Right lobe of liver (tissue), 4 donors: ENCODE data around the gene EZH1.

Experiments used
- POLR2A ChIP-seq: fragments of 450-650 bp; IDR thresholded peaks from one replicate; pipeline ENCODE4 v1.6.1; 2017; ENCODE audit warnings: antibody characterized with exemption, mild to moderate bottlenecking
- TF ChIP-seq, protein P1 (sequence below), 4 donors: fragments of 200-600 bp in 3 of 4; fragments of 450-650 bp in 1 of 4; IDR thresholded peaks; one replicate each; pipeline versions ENCODE4 v1.5.1 to v1.8.0; 2016 to 2022; ENCODE audit warnings: antibody characterized with exemption in 4 of 4, mild to moderate bottlenecking in 2 of 4
- donor health status: DM: no; HTN: no; CAD: no.
- donor health status: DM: no; HTN: no; CAD: no.
- donor health status: DM: no; HTN: yes; CAD: no.

DNA sequence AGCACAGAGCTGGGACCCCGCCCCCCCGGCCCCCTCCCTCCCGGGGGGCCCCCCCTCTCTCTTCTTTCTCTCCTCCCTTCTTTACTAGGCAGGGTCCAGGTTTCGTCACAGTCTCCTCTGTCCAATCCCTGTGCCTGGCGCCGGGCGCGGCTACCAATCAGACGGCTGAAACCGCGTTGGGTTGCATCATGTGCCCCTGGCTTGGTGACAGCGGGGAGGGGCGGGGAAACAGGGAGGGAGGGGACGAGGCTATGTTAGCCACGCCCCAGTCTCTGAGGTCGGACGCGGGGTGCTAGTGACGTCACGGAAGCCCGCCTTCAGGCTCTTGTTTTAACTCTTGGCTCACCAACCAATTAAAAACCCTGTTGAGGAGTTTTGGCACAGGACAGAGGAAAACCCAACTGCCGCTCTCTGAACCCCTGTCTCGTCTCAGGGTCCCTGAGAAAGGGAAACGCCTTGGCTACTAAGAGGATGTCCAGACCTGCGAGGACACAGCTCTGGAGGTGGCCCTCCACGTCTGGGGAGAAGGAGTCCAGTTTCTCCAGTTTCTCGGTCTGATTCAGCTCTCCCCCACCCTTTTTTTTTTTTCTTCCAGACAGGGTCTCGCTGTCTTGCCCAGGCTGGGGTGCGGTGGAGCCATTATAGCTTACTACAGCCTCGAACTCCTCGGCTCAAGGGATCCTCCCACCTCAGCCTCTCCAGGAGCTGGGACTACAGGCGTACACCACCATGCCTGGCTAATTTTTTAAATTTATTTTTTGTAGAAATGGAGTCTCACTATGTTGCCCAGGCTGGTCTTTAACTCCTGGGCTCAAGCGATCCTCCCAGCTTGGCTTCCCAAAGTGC lies 67.6 kb downstream of the EZH1 start:
- TF ChIP-seq, protein P1, sequence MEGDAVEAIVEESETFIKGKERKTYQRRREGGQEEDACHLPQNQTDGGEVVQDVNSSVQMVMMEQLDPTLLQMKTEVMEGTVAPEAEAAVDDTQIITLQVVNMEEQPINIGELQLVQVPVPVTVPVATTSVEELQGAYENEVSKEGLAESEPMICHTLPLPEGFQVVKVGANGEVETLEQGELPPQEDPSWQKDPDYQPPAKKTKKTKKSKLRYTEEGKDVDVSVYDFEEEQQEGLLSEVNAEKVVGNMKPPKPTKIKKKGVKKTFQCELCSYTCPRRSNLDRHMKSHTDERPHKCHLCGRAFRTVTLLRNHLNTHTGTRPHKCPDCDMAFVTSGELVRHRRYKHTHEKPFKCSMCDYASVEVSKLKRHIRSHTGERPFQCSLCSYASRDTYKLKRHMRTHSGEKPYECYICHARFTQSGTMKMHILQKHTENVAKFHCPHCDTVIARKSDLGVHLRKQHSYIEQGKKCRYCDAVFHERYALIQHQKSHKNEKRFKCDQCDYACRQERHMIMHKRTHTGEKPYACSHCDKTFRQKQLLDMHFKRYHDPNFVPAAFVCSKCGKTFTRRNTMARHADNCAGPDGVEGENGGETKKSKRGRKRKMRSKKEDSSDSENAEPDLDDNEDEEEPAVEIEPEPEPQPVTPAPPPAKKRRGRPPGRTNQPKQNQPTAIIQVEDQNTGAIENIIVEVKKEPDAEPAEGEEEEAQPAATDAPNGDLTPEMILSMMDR (IDR thresholded peaks at IDR 0.05): no peak
- no peak for TF ChIP-seq POLR2A
